ENCODE data around the gene NR3C2. TPM values are rescaled to one million over a fixed set of nuclear protein-coding genes. Genes with fewer than 3 reads are reported as not detected.

NR3C2 gene
- total RNA-seq, 1 experiment from 2014 or later = 0.26 TPM

DNA sequence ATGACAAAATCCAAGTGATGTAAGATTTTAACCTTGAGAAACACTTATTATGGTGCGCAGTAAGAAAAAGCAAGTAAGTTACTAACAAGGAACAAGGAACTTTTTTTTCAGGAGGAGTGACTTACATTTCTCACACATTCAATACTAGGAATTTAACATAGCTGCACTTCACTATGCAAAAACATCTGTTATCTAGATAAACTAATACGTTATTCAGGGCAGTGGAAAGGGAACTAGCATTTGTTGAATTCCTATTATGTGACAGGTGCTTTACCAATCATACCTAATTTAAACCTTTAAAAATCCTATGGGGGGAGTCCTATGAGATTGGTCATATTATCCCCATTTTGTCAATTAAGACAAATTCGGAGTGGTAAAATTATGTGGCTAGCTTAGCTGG lies 238.0 kb downstream of the NR3C2 start:
- in situ Hi-C loops (cut with HindIII; ENCODE audit: low pct_unique_long_range_greater_than_20kb, low sequenced_read_pairs) = no loop called here
- TF ChIP-seq, protein P1, sequence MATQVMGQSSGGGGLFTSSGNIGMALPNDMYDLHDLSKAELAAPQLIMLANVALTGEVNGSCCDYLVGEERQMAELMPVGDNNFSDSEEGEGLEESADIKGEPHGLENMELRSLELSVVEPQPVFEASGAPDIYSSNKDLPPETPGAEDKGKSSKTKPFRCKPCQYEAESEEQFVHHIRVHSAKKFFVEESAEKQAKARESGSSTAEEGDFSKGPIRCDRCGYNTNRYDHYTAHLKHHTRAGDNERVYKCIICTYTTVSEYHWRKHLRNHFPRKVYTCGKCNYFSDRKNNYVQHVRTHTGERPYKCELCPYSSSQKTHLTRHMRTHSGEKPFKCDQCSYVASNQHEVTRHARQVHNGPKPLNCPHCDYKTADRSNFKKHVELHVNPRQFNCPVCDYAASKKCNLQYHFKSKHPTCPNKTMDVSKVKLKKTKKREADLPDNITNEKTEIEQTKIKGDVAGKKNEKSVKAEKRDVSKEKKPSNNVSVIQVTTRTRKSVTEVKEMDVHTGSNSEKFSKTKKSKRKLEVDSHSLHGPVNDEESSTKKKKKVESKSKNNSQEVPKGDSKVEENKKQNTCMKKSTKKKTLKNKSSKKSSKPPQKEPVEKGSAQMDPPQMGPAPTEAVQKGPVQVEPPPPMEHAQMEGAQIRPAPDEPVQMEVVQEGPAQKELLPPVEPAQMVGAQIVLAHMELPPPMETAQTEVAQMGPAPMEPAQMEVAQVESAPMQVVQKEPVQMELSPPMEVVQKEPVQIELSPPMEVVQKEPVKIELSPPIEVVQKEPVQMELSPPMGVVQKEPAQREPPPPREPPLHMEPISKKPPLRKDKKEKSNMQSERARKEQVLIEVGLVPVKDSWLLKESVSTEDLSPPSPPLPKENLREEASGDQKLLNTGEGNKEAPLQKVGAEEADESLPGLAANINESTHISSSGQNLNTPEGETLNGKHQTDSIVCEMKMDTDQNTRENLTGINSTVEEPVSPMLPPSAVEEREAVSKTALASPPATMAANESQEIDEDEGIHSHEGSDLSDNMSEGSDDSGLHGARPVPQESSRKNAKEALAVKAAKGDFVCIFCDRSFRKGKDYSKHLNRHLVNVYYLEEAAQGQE (IDR thresholded peaks at IDR 0.05; ENCODE audit: insufficient read depth in 1 of 2, low read depth in 2 of 2, low read length in 1 of 2) = no peak
- TF ChIP-seq SIN3A (IDR thresholded peaks at IDR 0.05; ENCODE audit: borderline replicate concordance, insufficient read depth, low read depth, low read length) = no peak
- TF ChIP-seq, protein P2, sequence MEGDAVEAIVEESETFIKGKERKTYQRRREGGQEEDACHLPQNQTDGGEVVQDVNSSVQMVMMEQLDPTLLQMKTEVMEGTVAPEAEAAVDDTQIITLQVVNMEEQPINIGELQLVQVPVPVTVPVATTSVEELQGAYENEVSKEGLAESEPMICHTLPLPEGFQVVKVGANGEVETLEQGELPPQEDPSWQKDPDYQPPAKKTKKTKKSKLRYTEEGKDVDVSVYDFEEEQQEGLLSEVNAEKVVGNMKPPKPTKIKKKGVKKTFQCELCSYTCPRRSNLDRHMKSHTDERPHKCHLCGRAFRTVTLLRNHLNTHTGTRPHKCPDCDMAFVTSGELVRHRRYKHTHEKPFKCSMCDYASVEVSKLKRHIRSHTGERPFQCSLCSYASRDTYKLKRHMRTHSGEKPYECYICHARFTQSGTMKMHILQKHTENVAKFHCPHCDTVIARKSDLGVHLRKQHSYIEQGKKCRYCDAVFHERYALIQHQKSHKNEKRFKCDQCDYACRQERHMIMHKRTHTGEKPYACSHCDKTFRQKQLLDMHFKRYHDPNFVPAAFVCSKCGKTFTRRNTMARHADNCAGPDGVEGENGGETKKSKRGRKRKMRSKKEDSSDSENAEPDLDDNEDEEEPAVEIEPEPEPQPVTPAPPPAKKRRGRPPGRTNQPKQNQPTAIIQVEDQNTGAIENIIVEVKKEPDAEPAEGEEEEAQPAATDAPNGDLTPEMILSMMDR (IDR thresholded peaks at IDR 0.05) = no peak
- TF ChIP-seq TCF7L2 (IDR thresholded peaks at IDR 0.05; ENCODE audit: low read depth, low read length) = no peak
- TF ChIP-seq POLR2AphosphoS5 (IDR thresholded peaks at IDR 0.05; ENCODE audit: low read depth, low read length) = no peak
- Histone ChIP-seq H3K9me3 (ENCODE audit: control insufficient read depth, insufficient read depth, low read depth, low read length) (no peaks in the 10 kb centered on the region), H3K27me3 (ENCODE audit: control insufficient read depth, insufficient read depth, low read length) (no peaks in the 10 kb centered on the region; the same call in 1 of the 2 replicates), H3K36me3 (ENCODE audit: control insufficient read depth, insufficient read depth, low read length) (no peaks in the 10 kb centered on the region), H3K4me3 (ENCODE audit: low read depth in 2 of 2, low read length in 2 of 2) (no peak overlapping the region), H3K4me1 (ENCODE audit: control insufficient read depth, insufficient read depth, low read length) (no peaks in the 10 kb centered on the region), H3K27ac (ENCODE audit: low read length) (no peak overlapping the region)
- intact Hi-C loops (cut with micrococcal nuclease; ENCODE audit: unreplicated experiment) = no loop called here
- ChIA-PET CTCF (no interaction called here), POLR2A (no interaction called here)
- BruUV-seq (replicated peaks) = no TSS peak
- ATAC-seq (no peak), DNase-seq (ENCODE audit: low read depth, low spot score) (no peak)

DNA sequence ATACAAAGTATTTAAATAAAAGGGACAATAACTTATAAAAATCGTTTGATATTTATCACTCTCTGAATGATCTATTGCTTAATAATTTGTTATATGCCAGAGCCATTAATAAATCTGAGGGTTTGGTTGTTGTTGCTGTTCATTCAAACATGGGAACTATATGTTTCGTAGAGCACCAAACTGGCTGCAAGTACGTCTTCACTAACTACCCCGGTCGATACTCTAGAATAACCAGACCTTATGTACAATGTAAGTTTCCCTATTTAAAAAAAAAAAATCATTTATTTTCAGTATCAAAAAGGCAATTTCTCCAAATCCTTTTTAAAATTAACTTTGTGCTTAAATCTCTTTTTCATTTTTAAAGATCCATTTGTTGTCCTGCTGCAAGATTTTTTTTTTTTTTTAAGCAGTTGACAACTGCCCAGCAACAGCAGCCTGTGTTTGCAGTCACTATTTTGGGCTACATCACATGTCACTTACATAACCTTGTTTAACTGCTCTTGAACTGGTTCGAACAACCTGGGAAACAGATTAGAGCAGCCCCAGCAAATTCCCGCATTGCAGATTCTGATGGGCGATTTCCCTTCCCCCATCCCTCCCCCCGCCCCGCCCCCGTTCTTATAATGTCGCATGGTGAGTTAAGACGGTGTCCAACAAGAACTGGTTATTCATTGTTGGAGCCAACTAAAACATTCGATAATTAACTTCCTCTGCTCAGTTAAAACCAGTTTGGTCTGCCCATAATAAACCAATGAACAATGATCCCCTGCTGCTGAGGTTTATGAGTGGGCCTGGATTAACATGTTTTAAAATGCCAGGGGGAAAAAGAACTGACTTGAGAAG lies 238.9 kb downstream of the NR3C2 start:
- intact Hi-C loops (cut with micrococcal nuclease; ENCODE audit: unreplicated experiment) (no loop called here), in situ Hi-C loops (cut with HindIII; ENCODE audit: low pct_unique_long_range_greater_than_20kb, low sequenced_read_pairs) (no loop called here)
- BruUV-seq (replicated peaks) = no TSS peak
- Histone ChIP-seq H3K36me3 (ENCODE audit: control insufficient read depth, insufficient read depth, low read length) (no peaks in the 10 kb centered on the region), H3K4me3 (ENCODE audit: low read depth in 2 of 2, low read length in 2 of 2) (no peak overlapping the region), H3K27me3 (ENCODE audit: control insufficient read depth, insufficient read depth, low read length) (no peaks in the 10 kb centered on the region; the same call in 1 of the 2 replicates), H3K4me1 (ENCODE audit: control insufficient read depth, insufficient read depth, low read length) (no peaks in the 10 kb centered on the region), H3K27ac (ENCODE audit: low read length) (no peak overlapping the region), H3K9me3 (ENCODE audit: control insufficient read depth, insufficient read depth, low read depth, low read length) (no peaks in the 10 kb centered on the region)
- TF ChIP-seq, protein P1 (IDR thresholded peaks at IDR 0.05; ENCODE audit: insufficient read depth in 1 of 2, low read depth in 2 of 2, low read length in 1 of 2) = no peak
- no peak for TF ChIP-seq TCF7L2 (IDR thresholded peaks at IDR 0.05; ENCODE audit: low read depth, low read length)
- no peak for TF ChIP-seq POLR2AphosphoS5 (IDR thresholded peaks at IDR 0.05; ENCODE audit: low read depth, low read length)
- ChIA-PET CTCF (no interaction called here), POLR2A (no interaction called here)
- ATAC-seq (no peak), DNase-seq (ENCODE audit: low read depth, low spot score) (no peak)

Data from Panc1 (cell line).